NCI-H2196 (cell line): ENCODE data around the gene SEPSECS.

Source experiments
- DNase-seq: peaks from one replicate; lab custom pipeline; 2025; ENCODE audit not compliant: unreplicated experiment; lab: John Stamatoyannopoulos, UW

SEPSECS gene

GRCh38 chr4:25159837-25160713 lies at the start of gene SEPSECS:
TSS of gene SEPSECS (minus strand) at chr4:25160449. CDS start at chr4:25160369, 80 bp downstream.
- peak; percentile 98 for DNase-seq

GRCh38 chr4:25209702-25210101 lies 49.5 kb upstream of the SEPSECS start:
- no peak for DNase-seq

DNA sequence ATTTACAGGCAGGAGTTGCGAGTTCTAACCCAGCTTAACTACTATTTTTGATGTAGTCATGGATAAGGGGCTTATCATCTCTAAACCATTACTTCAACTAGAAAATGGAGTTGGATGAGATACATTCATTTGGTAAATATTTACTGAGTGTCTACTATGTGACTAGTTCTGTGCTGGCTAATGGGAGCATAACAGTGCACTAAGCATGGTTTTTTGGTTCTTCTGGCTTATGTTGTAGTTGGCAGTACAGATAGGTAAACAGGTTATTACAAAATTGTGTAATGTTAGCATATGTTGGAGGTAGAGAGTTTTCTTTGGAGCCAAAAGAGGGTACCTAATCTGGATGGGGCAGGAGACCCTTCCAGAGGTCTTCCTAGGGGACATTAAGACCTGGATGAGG lies 47.7 kb upstream of the SEPSECS start:
- DNase-seq, result no peak

DNA sequence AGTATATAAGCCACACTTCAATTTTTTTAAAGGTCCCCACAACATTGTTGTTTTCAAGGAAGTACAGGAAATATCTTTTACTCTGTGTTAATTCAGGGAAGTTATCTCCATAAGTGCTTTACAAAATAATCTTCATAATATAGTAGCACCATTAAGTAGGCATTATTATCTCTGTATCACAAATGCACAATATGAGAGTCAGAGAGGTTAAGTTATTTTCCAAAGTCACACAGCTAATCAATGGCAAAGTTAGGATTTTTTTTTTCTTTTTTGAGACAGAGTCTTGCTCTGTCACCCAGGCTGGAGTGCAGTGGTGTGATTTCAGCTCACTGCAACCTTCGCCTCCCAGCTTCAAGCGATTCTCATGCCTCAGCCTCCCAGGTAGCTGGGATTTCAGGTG lies 38.5 kb upstream of the SEPSECS start:
- no peak for DNase-seq

DNA sequence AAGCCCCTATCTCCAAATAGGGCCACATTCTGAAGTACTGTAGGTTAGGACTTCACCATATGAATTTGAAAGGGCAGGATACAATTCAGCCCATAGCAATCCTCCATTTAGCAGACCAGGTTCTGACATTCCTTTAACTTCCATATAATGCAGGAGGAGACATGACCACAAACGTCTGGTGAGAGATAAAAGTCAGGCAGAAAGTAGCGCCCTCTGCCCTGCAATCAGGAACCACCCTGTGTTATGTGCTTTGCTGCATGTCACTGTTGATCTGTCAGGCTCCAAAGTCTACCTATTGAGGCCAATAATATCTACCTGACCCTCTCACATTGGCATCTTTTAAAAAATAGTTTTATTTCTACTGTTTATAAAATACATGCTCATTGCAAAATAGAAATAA lies 30.2 kb upstream of the SEPSECS start:
- no peak for DNase-seq

GRCh38 chr4:25184056-25184455 lies 23.8 kb upstream of the SEPSECS start:
- DNase-seq, result no peak

DNA sequence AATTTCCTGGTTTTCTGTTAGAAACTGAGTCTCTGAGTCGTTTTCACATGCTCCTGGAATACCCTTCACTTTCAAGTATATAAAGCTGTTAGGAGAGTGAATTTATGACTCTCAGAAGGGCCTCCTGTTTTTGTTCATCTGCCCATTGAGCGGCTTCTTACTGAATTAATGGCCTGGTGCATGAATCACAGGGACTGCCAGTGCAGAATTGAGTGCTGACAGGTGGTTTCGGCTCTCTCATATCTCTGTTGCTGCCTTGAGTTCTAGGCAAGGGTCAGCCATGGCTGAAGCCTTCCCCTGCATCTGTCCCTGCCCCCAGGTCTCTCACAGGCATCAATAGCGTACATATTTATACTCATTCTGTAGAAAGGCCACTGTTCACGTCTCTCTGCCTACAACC lies 22.7 kb upstream of the SEPSECS start:
- DNase-seq, result no peak

GRCh38 chr4:25180524-25181131 lies 20.4 kb upstream of the SEPSECS start:
- DNase-seq, result peak; percentile 13

- DNase-seq, result no peak
Observed at GRCh38 chr4:25178838-25179261, 18.6 kb upstream of the SEPSECS start.

DNA sequence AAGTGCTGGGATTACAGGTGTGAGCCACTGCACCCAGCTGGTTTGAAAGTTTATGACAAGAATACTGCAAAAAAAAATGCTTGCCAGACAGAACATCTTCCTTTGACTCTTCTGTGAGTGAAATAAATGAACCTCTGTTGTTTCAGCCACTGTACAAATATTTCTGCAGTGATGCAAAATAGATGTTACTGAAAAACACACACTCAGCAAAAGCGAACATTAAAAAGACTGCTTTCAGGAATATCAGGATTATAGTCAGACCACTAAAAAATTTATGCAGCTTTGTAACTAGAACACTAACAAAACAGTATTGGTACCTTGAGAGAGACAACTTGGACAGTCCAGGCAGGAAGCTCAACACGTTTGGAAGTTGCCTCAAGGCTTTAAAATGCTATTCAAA lies 16.9 kb upstream of the SEPSECS start:
- no peak for DNase-seq

GRCh38 chr4:25174674-25175073 lies 14.4 kb upstream of the SEPSECS start:
- no peak for DNase-seq

DNA sequence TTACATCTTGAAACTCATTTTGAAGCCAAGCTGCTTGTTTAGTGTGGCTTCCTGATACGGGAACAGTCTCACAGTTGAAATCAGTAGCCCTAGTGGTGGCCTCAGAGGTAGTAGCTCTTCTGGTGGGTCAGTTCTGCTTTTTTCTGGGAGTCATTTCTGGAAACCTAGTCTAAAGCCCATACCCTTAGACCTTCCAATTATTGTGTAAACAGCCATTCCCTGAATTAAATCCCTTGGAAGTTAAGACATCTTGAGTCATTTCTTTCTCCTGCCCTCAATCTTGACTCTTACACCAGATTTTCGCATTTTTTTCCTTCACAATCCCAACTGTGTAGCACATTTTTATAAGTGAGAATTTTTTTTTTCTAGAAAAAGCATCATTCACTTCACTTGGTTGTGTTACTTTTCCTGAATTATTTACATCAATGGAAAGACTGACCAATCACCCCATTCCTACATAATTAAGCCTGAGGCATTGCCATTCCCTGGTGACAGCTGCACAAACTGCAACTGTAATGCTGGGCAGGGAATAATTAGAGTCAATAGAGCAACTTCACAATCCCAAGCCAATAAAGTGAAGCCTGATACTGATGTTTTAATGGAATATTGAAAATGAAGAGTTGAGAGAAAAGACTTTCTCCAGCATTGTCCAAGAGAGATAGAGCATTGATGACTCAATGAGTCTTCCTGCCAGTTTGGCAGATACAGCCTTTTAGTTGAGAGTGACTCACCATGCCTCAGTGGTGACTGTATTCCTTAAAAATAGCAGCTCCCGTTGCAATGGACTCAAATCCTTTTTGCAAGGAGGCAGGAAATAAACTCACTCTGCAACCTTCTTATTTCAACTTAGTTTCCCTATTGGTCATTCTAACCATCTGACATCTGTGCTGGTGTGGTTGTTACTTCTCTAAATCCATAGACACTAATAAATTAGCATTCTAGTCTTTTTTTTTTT lies 13.0 kb upstream of the SEPSECS start:
- peak; percentile 7 for DNase-seq

- no peak for DNase-seq
Observed at GRCh38 chr4:25171201-25171865, 11.1 kb upstream of the SEPSECS start.

GRCh38 chr4:25169446-25169845 lies 9.2 kb upstream of the SEPSECS start:
- DNase-seq, result no peak

DNA sequence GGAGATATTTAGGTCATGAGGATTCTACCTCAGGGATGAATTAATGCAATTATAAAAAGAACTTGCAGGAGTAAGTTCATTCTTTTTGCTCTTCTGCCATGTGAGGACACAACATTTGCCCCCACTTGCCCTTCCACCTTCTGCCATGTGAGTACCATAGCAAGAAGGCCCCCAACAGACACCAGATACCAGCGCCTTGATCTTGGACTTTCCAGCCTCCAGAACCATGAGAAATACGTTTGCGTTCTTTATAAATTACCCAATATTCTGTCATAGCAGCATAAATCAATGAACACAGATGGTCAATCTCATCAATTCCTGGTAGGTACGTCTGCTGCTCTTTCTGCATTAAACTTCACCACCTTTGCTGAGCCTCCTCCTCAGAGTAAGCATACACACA lies 5.7 kb upstream of the SEPSECS start:
- DNase-seq, result no peak

GRCh38 chr4:25163196-25163595 lies 2.9 kb upstream of the SEPSECS start:
- DNase-seq, result no peak

GRCh38 chr4:25162566-25162965 lies 2.3 kb upstream of the SEPSECS start:
- DNase-seq, result no peak

DNA sequence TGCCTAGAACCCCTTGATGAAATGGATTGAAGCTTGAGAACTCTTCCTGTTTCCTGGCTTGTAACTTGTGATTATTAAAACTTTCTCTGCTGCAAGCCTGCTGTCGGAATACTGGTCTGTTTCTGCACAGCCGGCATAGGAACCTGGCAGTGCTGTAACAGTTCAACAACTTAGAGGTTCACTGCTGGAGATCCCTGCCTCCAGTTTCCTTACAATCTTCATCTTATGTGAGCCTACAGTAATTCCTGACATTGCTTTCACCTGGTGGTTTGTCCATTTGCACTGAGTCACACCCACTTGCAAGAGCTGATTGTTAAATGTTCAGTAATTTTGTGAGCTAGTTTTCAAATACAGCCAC lies 1.3 kb upstream of the SEPSECS start:
- DNase-seq, result no peak

DNA sequence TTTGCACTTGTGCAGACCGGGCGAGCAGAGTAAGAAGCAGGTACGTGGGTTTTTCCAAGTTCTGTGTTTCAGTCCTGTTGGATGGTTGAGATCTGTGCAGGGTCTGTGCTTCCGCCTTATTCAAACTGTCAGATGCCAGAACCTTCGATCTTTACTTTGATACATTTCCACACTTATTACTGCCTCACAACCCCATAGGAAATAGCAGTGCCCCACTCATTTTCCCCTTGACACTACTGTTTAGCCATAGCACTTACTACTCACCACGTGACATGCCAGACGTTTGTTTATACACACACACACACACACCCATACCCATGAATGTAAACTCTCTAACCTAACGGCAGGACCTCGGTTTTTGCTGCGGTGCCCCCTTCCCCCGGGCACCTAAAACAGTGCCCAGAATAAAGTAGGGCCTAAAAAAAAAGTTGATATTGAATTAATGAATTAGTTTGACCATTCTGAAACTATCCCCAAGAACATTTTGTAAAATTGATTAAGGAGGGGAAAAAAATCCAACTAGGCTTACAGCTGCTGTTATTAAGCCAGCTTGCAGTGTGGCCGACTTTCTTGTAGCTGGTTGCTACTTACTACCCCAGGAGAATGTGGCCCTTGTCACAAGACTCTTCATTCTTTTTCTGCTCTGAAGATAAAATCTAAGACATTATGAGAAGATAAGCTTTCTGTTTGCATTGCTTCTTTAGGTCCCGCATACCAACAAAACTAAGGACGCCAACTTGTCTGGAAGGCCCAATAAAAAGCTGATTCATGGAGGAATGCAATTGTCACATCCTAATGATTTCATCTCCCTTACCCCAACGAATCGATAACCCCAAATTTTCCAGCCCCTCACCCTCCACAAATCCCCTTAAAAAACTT lies 704 bp upstream of the SEPSECS start:
- DNase-seq, result peak; percentile 47

GRCh38 chr4:25158817-25159216 lies 1.4 kb downstream of the SEPSECS start:
- DNase-seq, result peak; percentile 5
